GM10266 (cell line): ENCODE data around the gene RGS13.
A peak's percentile ranks its signal among the peaks of the same experiment; 100 is the strongest.

ENCODE experiments used
- DNase-seq: peaks from one replicate; pipeline ENCODE4 v3.0.0; 2012; ENCODE audit errors: extremely low spot score
- CTCF ChIP-seq: IDR thresholded peaks from 2 replicates; pipeline ENCODE4 v1.5.1; 2012; ENCODE audit warnings: mild to moderate bottlenecking, low read depth; ENCODE audit not compliant: control insufficient read depth, insufficient read depth; ENCODE audit errors: missing control alignments

The RGS13 gene

GRCh38 chr1:192632188-192632587 lies 3.8 kb upstream of the RGS13 start:
- DNase-seq, result no peak

GRCh38 chr1:192632641-192633532 lies 3.1 kb upstream of the RGS13 start:
- TF ChIP-seq CTCF, result no peak
- DNase-seq, result no peak

More at GRCh38 chr1:192632188-192632587, 3.8 kb upstream of the RGS13 start:
- TF ChIP-seq CTCF, result no peak

- no peak for TF ChIP-seq CTCF
- DNase-seq, result no peak
Measured at GRCh38 chr1:192633533-192634253, 2.3 kb upstream of the RGS13 start.

GRCh38 chr1:192635041-192635440 lies 906 bp upstream of the RGS13 start:
- no peak for DNase-seq
- no peak for TF ChIP-seq CTCF

- DNase-seq, result peak; percentile 18
- no peak for TF ChIP-seq CTCF
Measured at GRCh38 chr1:192639607-192640368, 3.8 kb downstream of the RGS13 start.

- no peak for DNase-seq
- no peak for TF ChIP-seq CTCF
Measured at GRCh38 chr1:192652159-192652558, 16.2 kb downstream of the RGS13 start.
